ENCODE data around the gene ARHGAP9. TPM values are rescaled to one million over a fixed set of nuclear protein-coding genes. Genes with fewer than 3 reads are reported as not detected.
"Not testable (repeated sequence)": the region's sequence is repeated elsewhere in the genome, so short reads cannot be mapped to it uniquely, and the experiment has no call there.

The ARHGAP9 gene
- total RNA-seq, 2 donors from 2014 or later, result 32.0 to 32.5 TPM

- ATAC-seq (ENCODE audit: insufficient number of reproducible peaks, low FRiP score, low read depth) (no peak), DNase-seq (ENCODE audit: low spot score) (no peak)
- peaks cover 50% of the 10 kb centered on the region for H3K36me3 ChIP-seq
- H3K27me3 ChIP-seq (replicated peaks; ENCODE audit: insufficient read depth), result no peaks in the 10 kb centered on the region
- no peak for TF ChIP-seq CTCF (IDR thresholded peaks at IDR 0.05)
- H3K9me3 ChIP-seq, result no peaks in the 10 kb centered on the region
- no peak overlapping the region for H3K27ac ChIP-seq
- H3K4me3 ChIP-seq, result no peak overlapping the region
- H3K4me1 ChIP-seq (ENCODE audit: control insufficient read depth in 1 of 2, low read depth in 2 of 2), result no peaks in the 10 kb centered on the region
These were observed 17.2 kb upstream of the ARHGAP9 start for GRCh38 chr12:57496822-57497221.

- H3K4me1 ChIP-seq (ENCODE audit: control insufficient read depth in 1 of 2, low read depth in 2 of 2); H3K4me3 ChIP-seq; H3K27ac ChIP-seq; DNase-seq (ENCODE audit: low spot score); H3K9me3 ChIP-seq; H3K27me3 ChIP-seq (replicated peaks; ENCODE audit: insufficient read depth); ATAC-seq (ENCODE audit: insufficient number of reproducible peaks, low FRiP score, low read depth): not testable (repeated sequence)
- peaks cover 52% of the 10 kb centered on the region for H3K36me3 ChIP-seq
These were observed 15.5 kb upstream of the ARHGAP9 start for GRCh38 chr12:57495051-57495701.

- no peak for ATAC-seq (ENCODE audit: insufficient number of reproducible peaks, low FRiP score, low read depth)
These were observed 12.0 kb upstream of the ARHGAP9 start for GRCh38 chr12:57491393-57492280.

DNA sequence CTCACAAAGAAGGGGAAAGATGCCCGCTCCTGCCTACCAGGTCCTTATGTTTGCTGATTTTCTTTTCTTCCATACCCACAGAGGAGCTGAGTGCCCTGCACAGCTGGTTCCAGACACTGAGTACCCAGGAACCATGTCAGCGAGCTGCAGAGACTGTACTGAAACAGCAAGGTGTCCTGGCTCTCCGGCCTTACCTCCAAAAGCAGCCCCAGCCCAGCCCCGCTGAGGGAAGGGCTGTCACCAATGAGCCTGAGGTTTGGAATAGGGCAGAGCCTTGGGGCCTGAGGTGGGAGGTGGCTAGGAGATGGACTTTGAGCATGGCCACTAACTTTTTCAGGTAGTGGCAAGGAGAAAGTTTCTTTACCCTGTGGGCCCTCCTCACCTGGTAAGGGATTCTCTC is 10.5 kb upstream of the ARHGAP9 start:
- DNase-seq (ENCODE audit: low spot score) (no peak), ATAC-seq (ENCODE audit: insufficient number of reproducible peaks, low FRiP score, low read depth) (no peak)
- Histone ChIP-seq H3K4me1 (ENCODE audit: control insufficient read depth in 1 of 2, low read depth in 2 of 2) (peaks cover 6 to 12% of the 10 kb centered on the region in 2 donors), H3K36me3 (peaks cover 31% of the 10 kb centered on the region), H3K27ac (no peak overlapping the region), H3K9me3 (no peaks in the 10 kb centered on the region), H3K27me3 (replicated peaks; ENCODE audit: insufficient read depth) (no peaks in the 10 kb centered on the region), H3K4me3 (no peak overlapping the region)
- TF ChIP-seq CTCF (IDR thresholded peaks at IDR 0.05), result no peak

More at GRCh38 chr12:57491393-57492280, 12.0 kb upstream of the ARHGAP9 start:
- no peaks in the 10 kb centered on the region for H3K9me3 ChIP-seq
- DNase-seq (ENCODE audit: low spot score), result no peak
- H3K4me1 ChIP-seq (ENCODE audit: control insufficient read depth in 1 of 2, low read depth in 2 of 2), result peaks cover 6 to 12% of the 10 kb centered on the region in 2 donors
- no peak overlapping the region for H3K4me3 ChIP-seq
- no peak for TF ChIP-seq CTCF (IDR thresholded peaks at IDR 0.05)
- H3K36me3 ChIP-seq, result peaks cover 33% of the 10 kb centered on the region
- no peaks in the 10 kb centered on the region for H3K27me3 ChIP-seq (replicated peaks; ENCODE audit: insufficient read depth)
- no peak overlapping the region for H3K27ac ChIP-seq

- peaks cover 31% of the 10 kb centered on the region for H3K36me3 ChIP-seq
- peaks cover 6 to 12% of the 10 kb centered on the region in 2 donors for H3K4me1 ChIP-seq (ENCODE audit: control insufficient read depth in 1 of 2, low read depth in 2 of 2)
- ATAC-seq (ENCODE audit: insufficient number of reproducible peaks, low FRiP score, low read depth) (no peak), DNase-seq (ENCODE audit: low spot score) (no peak)
- H3K4me3 ChIP-seq, result peak overlapping the region; percentile 72
- H3K27ac ChIP-seq, result no peak overlapping the region
- no peaks in the 10 kb centered on the region for H3K27me3 ChIP-seq (replicated peaks; ENCODE audit: insufficient read depth)
- H3K9me3 ChIP-seq, result no peaks in the 10 kb centered on the region
- no peak for TF ChIP-seq CTCF (IDR thresholded peaks at IDR 0.05)
These were observed 9.5 kb upstream of the ARHGAP9 start for GRCh38 chr12:57489157-57489641.
